HG03469 (cell line): ENCODE results near the gene MRPL39.
A peak's percentile ranks its signal among the peaks of the same experiment; 100 is the strongest.

Experiments
- ATAC-seq: cut with Tn5 transposase; IDR thresholded peaks from one replicate; pipeline ENCODE4 v1.9.1; 2021; ENCODE audit warnings: mild to moderate bottlenecking, moderate library complexity, moderate number of reproducible peaks; ENCODE audit not compliant: unreplicated experiment

MRPL39 gene

DNA sequence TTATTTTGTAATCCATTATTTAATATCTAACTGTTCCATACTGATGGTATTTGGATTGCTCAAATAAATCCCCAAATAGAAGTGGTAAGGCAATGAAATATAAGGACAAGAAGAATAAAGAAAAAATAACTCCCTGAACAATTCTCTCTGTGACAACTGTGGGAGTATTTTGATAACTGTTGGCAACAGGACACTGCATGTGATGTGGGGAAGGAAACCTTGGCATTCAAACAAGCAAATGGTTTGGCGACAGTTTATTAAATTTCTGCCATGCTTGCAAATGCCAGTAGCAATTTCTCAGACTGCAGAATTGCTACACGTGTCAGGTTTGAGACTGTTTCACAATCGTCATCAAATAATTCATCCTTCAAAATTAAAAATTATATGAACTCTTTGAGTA lies 8.6 kb upstream of the MRPL39 start:
- no peak for ATAC-seq

DNA sequence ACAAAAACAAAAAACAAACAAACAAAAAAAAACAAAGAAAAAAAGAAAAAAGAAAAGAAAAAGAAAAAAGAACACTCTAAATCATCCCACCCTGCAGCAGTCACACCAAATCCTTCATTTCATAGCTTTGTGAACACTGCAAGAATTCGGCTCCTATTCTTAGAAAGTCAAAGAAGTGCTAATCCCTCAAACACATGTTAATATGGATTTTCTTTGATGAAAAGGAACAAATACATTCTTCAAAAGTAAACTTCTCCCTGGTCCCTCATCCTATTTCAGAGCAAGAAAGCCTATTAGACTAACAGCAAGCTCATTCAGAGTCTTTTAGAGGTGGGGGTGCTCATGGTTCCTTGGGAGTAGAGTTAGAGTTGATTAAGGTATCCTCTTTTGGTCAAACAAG lies 7.2 kb upstream of the MRPL39 start:
- ATAC-seq, result no peak

DNA sequence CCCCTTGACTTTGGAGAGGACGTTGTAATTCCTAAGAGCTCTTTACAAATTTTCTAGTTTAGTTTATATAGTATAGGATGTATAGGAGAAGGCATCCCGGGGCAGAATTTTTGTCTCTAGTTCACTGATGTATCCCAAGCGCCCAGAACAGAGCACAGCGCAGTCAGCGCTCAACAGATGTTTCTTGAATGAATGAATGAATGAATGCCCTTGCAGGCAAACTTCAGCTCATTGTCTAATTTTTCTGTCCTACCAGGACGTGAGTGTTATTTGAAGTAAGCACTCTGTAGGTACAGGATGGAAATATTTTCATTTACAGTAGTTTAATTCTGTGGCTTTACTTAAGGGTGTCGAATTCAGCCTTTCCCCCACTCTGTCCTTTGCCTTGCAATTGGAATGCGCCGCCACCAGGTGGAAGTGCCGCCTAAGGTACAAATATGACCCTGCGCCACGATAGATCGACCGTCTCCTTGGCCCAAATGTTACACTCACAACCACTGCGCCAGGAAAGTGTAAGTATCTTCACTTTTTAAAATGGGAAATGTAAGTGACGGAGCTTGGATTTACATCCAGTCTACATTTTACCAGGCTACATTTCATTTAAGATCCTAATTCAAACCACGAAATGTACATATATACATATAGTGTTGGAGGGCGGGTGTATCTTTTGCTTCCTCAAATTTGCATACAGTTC lies 910 bp upstream of the MRPL39 start:
- peak; percentile 57 for ATAC-seq

DNA sequence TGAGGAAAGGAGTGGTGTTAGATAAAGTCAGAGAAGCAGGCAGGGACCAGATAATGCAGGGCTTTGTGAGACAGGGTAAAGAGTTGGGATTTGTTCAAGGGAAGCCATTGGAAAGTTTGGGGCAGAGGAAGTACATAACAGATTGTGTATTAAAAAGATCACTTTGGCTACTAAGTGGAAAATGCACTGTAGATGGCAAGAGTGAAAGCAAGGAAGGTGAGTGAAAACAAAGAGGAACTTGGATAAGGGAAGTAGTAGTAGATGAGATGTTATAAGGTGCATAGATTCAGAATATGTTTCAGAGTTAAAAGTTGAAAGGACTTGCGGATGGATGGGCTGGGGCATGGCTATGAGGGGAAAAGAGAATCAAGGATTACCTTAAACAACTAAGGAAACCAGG lies 17.4 kb downstream of the MRPL39 start:
- no peak for ATAC-seq

DNA sequence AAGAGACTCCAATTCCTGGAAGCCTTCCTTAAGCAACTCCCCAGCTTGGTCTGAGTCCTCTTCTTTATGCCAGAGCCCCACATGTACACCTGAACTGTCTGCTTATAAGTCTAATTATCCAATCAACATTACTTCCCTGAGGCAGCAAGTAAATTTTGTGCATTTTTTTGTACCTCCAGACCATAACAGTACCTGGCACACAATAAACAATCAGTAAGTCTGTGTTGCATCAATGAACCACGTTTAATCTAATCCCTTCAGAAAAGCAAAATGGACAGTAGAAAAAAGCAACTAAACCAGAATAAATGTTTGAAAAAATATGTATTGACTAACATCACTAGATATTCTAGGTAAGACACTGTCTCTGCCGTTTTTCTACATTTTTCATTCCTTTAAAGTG lies 20.5 kb downstream of the MRPL39 start:
- no peak for ATAC-seq

- no peak for ATAC-seq
Measured at GRCh38 chr21:25586326-25586725, 21.0 kb downstream of the MRPL39 start.

DNA sequence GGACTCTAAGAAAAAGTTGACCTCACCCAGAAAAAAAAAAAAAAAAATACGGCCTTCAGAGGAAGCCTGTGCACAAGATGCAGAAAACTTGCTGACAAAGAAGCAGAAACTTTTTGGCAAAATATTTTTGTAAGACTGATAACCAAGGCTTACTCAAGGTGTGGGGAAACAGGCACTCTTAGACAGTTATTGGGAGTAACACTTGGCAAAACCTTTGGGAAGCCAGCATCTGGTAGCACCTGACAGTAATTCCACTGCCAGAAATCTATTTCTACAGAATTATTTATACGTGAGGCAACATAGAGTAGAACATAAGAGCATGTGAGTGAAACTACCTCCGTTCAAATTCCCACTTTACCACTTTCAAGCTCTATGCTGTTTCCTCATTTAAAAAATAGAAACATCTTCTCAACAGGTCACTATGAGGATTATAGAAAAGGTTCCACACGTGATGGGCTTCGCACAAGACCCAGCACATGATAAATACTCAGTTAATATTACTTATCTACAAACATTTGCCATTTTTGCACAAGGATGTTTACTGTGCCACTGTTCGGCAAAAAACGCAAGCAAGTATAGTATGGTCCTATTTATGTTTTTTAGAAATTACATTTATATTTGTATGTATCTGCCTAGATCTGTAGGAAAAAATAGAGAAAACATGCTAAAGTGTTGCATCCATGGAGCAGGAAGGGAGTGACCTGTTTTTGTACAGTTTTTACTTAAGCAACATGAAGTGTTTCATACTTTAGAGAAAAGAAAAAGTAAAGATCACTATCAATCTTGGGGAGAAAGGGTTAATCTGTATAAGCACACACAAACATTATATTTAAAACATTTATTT lies 22.2 kb downstream of the MRPL39 start:
- ATAC-seq, result no peak

- no peak for ATAC-seq
Measured at GRCh38 chr21:25583370-25584130, 23.7 kb downstream of the MRPL39 start.

DNA sequence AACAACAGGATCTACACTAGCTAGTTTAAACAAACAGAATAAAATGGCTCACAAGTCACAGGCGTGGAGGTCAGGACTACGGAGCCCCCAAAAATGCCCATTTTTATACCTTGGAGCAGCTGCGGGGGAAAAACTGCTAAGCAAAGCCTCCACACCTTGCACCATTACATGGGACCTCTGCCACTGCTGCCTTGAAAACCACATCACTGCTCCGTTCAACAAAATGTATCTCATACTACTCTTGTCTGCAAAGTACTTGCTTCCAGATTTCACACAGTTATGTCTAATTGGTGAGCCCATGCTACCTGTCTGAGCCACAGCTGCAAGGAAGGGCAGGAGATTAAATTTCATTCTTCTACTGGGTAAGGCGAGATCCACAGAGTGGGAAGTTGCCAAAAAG lies 24.4 kb downstream of the MRPL39 start:
- no peak for ATAC-seq

- no peak for ATAC-seq
Measured at GRCh38 chr21:25582164-25582790, 25.0 kb downstream of the MRPL39 start.

GRCh38 chr21:25581582-25581981 lies 25.7 kb downstream of the MRPL39 start:
- ATAC-seq, result no peak

GRCh38 chr21:25580912-25581260 lies 26.4 kb downstream of the MRPL39 start:
- no peak for ATAC-seq

GRCh38 chr21:25579226-25580013 lies 27.9 kb downstream of the MRPL39 start:
- ATAC-seq, result no peak

DNA sequence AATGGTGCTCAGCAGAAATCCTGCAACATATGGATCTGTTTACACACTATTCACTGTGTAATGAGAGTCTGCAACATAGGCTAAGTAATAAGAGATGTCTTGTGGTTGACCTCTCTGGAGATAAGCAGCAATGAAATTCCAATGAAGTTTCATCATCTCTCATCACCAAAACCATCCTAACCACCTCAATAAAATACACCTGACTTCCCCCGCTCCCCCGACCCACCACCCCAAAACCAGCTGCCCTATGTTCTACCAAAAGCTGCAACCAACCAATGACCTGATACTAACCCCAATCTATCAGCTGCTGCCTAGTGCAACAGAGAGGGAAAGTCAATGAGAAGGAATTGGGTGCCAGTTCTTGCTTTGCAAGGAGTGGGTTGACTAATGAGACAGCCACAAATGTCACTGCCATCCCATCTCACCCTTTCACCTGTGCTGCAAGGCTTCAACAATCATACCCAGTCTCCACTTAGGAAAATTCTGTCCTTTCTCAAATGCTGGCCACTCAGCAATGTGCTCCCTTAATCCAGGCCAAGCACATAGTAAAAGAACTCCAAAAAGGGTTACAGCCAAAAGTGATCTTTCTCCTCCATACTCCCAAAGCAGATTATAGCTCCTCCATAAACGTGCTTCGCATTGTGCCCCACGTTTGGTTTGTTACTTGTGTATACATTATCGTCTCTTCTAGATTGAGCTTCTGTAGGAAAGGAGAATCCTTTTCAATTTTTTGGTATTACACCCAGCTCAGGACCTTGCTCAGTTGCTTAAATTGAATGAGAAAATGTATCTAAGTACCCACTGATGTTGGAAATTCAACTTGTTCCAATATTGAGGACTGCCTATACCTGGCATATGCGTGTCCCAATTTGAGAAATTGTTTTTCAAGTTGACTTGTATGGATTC lies 29.0 kb downstream of the MRPL39 start:
- peak; percentile 19 for ATAC-seq

GRCh38 chr21:25577424-25578055 lies 29.7 kb downstream of the MRPL39 start:
- ATAC-seq, result no peak

DNA sequence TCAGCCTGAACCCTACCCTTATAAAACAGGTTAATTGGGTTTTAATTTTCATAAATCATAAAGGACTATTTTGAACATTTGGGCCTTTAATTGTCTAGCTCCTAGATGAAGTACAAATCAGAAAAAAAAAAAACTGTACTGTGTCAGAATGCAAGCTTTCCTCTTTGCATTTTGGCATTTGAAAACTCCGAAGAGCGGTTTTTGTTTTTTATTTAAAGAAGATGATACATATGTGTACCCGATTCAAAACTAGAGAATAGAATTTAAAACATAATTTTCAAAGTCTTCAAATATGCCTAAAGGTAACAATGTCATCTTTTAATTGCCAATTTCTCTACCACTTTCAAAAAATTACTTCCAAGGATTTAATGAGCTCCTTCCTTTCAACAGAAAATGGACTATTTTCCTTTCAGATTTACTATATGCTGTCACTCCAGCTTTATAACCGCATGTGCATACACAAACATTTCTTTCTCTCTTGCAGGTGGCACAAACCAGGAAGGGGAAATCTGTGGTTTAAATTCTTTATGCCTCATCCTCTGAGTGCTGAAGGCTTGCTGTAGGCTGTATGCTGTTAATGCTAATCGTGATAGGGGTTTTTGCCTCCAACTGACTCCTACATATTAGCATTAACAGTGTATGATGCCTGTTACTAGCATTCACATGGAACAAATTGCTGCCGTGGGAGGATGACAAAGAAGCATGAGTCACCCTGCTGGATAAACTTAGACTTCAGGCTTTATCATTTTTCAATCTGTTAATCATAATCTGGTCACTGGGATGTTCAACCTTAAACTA lies 33.7 kb downstream of the MRPL39 start:
- ATAC-seq, result peak; percentile 18

DNA sequence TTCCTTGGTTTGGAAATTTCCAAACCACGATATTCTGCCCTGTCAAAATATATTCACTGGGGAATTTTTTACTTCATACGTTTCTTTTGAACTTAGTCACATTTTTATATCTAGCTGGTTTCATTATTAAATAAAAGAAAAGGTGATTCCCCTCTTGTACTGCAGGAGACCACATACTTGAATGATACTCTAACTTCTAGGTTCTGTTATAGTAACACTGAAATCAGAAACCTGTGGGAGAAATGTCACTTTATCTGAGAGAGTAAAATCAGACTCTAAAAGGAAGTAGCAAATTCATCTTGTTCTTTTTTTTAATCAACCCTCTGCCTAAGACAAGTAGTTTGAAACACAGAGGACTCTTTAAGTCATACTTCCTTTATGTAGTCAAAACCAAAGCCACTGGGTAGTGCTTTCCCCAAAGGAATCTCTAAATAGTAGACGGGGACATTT lies 34.4 kb downstream of the MRPL39 start:
- ATAC-seq, result peak; percentile 33

DNA sequence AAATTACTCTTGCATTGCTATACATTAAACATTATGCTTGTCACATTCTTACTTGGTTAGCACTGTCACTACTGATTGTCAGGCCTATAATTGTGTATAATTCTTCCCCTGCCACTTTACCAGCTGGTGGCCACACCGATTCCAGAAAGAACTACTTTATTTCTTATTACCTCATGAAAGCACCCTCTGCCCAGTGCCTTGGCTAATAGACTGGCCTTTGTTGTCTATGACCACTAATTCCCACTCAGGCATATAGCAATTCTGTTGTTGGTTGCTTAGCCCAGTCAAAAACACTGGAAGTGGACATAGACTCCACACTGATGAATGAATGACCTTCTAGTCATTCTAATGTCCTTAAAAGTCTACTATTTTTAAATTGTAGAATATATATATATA lies 35.6 kb downstream of the MRPL39 start:
- no peak for ATAC-seq
